RPMI8226 (cell line): ENCODE data around the gene PTPRN.
"Not testable (repeated sequence)": the region's sequence is repeated elsewhere in the genome, so short reads cannot be mapped to it uniquely, and the experiment has no call there.

ENCODE experiments used
- DNase-seq: peaks from one replicate; pipeline ENCODE4 v3.0.0-alpha.2; 2015

PTPRN gene

GRCh38 chr2:219266886-219267285 lies 42.3 kb downstream of the PTPRN start:
- no peak for DNase-seq

GRCh38 chr2:219266232-219266631 lies 43.0 kb downstream of the PTPRN start:
- DNase-seq = no peak

- no peak for DNase-seq
Observed at GRCh38 chr2:219261024-219261855, 48.0 kb downstream of the PTPRN start.

GRCh38 chr2:219258942-219259341 lies 50.3 kb downstream of the PTPRN start:
- not testable (repeated sequence) for DNase-seq

- peak; percentile 31 for DNase-seq
Observed at GRCh38 chr2:219254590-219255201, 54.5 kb downstream of the PTPRN start.

GRCh38 chr2:219253753-219254589 lies 55.2 kb downstream of the PTPRN start, which contains the start of gene TUBA4A:
TUBA4A (minus strand) TSS chr2:219253918; CDS start chr2:219253858, 60 bp downstream.
- peak; percentile 90 for DNase-seq

- DNase-seq = peak; percentile 51
Observed at GRCh38 chr2:219252900-219253752, 56.1 kb downstream of the PTPRN start, which contains the start of gene TUBA4B. TUBA4B (plus strand) TSS chr2:219253243; CDS start chr2:219253408, 165 bp downstream.

GRCh38 chr2:219252570-219252899 lies 56.7 kb downstream of the PTPRN start:
- no peak for DNase-seq

- peak; percentile 8 for DNase-seq
Observed at GRCh38 chr2:219252084-219252483, 57.1 kb downstream of the PTPRN start.

GRCh38 chr2:219251656-219252055 lies 57.5 kb downstream of the PTPRN start:
- DNase-seq = no peak

GRCh38 chr2:219250049-219250781 lies 59.0 kb downstream of the PTPRN start:
- no peak for DNase-seq

- DNase-seq = peak; percentile 78
Observed at GRCh38 chr2:219249203-219249980, 59.8 kb downstream of the PTPRN start.

- DNase-seq = no peak
Observed at GRCh38 chr2:219248845-219249202, 60.4 kb downstream of the PTPRN start.

- no peak for DNase-seq
Observed at GRCh38 chr2:219247678-219248642, 61.2 kb downstream of the PTPRN start.

GRCh38 chr2:219246559-219246958 lies 62.6 kb downstream of the PTPRN start:
- DNase-seq = no peak

- no peak for DNase-seq
Observed at GRCh38 chr2:219245899-219246230, 63.3 kb downstream of the PTPRN start.

- DNase-seq = peak; percentile 90
Observed at GRCh38 chr2:219245148-219245898, 63.9 kb downstream of the PTPRN start, which contains the start of the genes GLB1L and STK16. GLB1L (minus strand) TSS chr2:219245444; CDS start chr2:219243573, 1,871 bp downstream. STK16 (plus strand) TSS chr2:219245479; CDS start chr2:219246000, 521 bp downstream.

GRCh38 chr2:219244789-219245147 lies 64.4 kb downstream of the PTPRN start:
- DNase-seq = no peak

- DNase-seq = no peak
Observed at GRCh38 chr2:219243291-219243761, 65.9 kb downstream of the PTPRN start.
